ENCODE data around the gene CCNE1. TPM values are rescaled to one million over a fixed set of nuclear protein-coding genes. Genes with fewer than 3 reads are reported as not detected.

Gene CCNE1
- total RNA-seq, 1 donor from 2014 or later = 16.5 TPM

DNA sequence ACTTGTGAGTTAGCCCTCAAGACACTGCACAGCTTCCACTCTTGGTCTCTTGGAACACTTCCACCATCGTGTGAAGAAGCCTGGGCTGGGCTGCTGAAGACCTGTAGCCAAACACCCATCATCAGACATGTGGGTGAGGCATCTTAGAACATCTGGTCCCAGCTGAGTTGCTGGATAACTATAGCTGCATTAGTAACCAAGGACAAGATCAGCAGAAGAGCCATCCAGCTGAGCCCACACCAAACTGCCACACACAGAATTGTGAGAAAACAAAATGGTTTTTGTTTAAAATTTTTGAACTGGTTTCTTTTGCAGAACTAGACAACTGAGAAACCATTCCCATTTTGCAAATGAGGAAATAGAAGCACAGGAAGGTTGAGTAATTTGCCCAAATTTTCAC, 56.2 kb downstream of the CCNE1 start:
- H3K4me3 Mint-ChIP-seq (ENCODE audit: low read depth) = no peak overlapping the region
- H3K9me3 Mint-ChIP-seq (ENCODE audit: low read depth) = peaks cover 7% of the 10 kb centered on the region
- H3K27ac Mint-ChIP-seq = no peak overlapping the region
- TF ChIP-seq, protein P1, sequence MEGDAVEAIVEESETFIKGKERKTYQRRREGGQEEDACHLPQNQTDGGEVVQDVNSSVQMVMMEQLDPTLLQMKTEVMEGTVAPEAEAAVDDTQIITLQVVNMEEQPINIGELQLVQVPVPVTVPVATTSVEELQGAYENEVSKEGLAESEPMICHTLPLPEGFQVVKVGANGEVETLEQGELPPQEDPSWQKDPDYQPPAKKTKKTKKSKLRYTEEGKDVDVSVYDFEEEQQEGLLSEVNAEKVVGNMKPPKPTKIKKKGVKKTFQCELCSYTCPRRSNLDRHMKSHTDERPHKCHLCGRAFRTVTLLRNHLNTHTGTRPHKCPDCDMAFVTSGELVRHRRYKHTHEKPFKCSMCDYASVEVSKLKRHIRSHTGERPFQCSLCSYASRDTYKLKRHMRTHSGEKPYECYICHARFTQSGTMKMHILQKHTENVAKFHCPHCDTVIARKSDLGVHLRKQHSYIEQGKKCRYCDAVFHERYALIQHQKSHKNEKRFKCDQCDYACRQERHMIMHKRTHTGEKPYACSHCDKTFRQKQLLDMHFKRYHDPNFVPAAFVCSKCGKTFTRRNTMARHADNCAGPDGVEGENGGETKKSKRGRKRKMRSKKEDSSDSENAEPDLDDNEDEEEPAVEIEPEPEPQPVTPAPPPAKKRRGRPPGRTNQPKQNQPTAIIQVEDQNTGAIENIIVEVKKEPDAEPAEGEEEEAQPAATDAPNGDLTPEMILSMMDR (IDR thresholded peaks at IDR 0.05; ENCODE audit: unreplicated experiment) = no peak
- no peaks in the 10 kb centered on the region for H3K36me3 Mint-ChIP-seq (ENCODE audit: insufficient read depth)
- peaks cover 12% of the 10 kb centered on the region for H3K4me1 Mint-ChIP-seq (ENCODE audit: low read depth)
- peaks cover 14% of the 10 kb centered on the region for H3K27me3 Mint-ChIP-seq
- no peak for DNase-seq (ENCODE audit: low spot score, unreplicated experiment)

GRCh38 chr19:29871143-29871542, 59.4 kb downstream of the CCNE1 start:
- H3K27ac Mint-ChIP-seq = peak overlapping the region; percentile 61
- H3K4me3 Mint-ChIP-seq (ENCODE audit: low read depth) = no peak overlapping the region
- peaks cover 13% of the 10 kb centered on the region for H3K27me3 Mint-ChIP-seq
- H3K4me1 Mint-ChIP-seq (ENCODE audit: low read depth) = peaks cover 12% of the 10 kb centered on the region
- TF ChIP-seq, protein P1 (IDR thresholded peaks at IDR 0.05; ENCODE audit: unreplicated experiment) = no peak
- H3K9me3 Mint-ChIP-seq (ENCODE audit: low read depth) = peaks cover 7% of the 10 kb centered on the region
- no peaks in the 10 kb centered on the region for H3K36me3 Mint-ChIP-seq (ENCODE audit: insufficient read depth)
- DNase-seq (ENCODE audit: low spot score, unreplicated experiment) = no peak

GRCh38 chr19:29872224-29872731, 60.5 kb downstream of the CCNE1 start:
- TF ChIP-seq, protein P1 (IDR thresholded peaks at IDR 0.05; ENCODE audit: unreplicated experiment) = peak; percentile 39
- peaks cover 4% of the 10 kb centered on the region for H3K9me3 Mint-ChIP-seq (ENCODE audit: low read depth)
- no peak overlapping the region for H3K27ac Mint-ChIP-seq
- peak overlapping the region; percentile 12 for H3K4me3 Mint-ChIP-seq (ENCODE audit: low read depth)
- H3K36me3 Mint-ChIP-seq (ENCODE audit: insufficient read depth) = no peaks in the 10 kb centered on the region
- DNase-seq (ENCODE audit: low spot score, unreplicated experiment) = no peak
- H3K27me3 Mint-ChIP-seq = peaks cover 19% of the 10 kb centered on the region
- peaks cover 12% of the 10 kb centered on the region for H3K4me1 Mint-ChIP-seq (ENCODE audit: low read depth)

- Mint-ChIP-seq H3K4me1 (ENCODE audit: low read depth) (peaks cover 12% of the 10 kb centered on the region), H3K36me3 (ENCODE audit: insufficient read depth) (no peaks in the 10 kb centered on the region), H3K27ac (no peak overlapping the region), H3K27me3 (peaks cover 21% of the 10 kb centered on the region), H3K9me3 (ENCODE audit: low read depth) (no peaks in the 10 kb centered on the region), H3K4me3 (ENCODE audit: low read depth) (peak overlapping the region; percentile 50)
- TF ChIP-seq, protein P1 (IDR thresholded peaks at IDR 0.05; ENCODE audit: unreplicated experiment) = peak; percentile 93
- DNase-seq (ENCODE audit: low spot score, unreplicated experiment) = peak; percentile 75
These were observed 61.4 kb downstream of the CCNE1 start for GRCh38 chr19:29873024-29873800.

Other genes with a start within 250 kb of the CCNE1 start
- gene POP4, start 205.7 kb upstream of the CCNE1 start, total RNA-seq = 52.6 and 52.7 TPM in 2 replicates
- 7.9 and 9.6 TPM in 2 replicates for gene PLEKHF1, start 146.5 kb upstream of the CCNE1 start, total RNA-seq
- gene C19orf12, start 96.7 kb upstream of the CCNE1 start, total RNA-seq = 35.2 and 37.6 TPM in 2 replicates
- gene URI1, start 130.2 kb downstream of the CCNE1 start, total RNA-seq = 56.3 and 58.4 TPM in 2 replicates

All from progenitor cell of endocrine pancreas (in vitro differentiated cells).